ENCODE results near the gene KCNIP1.

KCNIP1 gene

DNA sequence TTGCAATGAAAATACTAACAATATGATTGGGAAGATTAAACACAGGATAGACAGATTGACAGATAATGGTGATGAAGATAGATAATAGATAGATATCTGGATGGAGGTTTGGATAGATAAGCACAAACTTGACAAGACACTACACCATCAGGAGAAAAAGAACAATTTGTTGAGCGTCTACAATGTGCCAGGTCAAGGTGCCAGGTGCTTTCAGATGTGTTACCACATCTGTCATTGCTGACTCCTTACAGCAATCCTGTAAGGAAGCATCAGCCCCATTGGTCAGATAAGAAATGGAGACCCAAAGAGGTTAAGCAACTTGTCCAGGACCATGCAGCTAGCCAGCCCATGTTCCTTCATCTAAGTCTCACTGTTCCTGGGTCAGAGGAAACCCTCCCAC is 278.1 kb downstream of the KCNIP1 start:
- TF ChIP-seq, protein P1, sequence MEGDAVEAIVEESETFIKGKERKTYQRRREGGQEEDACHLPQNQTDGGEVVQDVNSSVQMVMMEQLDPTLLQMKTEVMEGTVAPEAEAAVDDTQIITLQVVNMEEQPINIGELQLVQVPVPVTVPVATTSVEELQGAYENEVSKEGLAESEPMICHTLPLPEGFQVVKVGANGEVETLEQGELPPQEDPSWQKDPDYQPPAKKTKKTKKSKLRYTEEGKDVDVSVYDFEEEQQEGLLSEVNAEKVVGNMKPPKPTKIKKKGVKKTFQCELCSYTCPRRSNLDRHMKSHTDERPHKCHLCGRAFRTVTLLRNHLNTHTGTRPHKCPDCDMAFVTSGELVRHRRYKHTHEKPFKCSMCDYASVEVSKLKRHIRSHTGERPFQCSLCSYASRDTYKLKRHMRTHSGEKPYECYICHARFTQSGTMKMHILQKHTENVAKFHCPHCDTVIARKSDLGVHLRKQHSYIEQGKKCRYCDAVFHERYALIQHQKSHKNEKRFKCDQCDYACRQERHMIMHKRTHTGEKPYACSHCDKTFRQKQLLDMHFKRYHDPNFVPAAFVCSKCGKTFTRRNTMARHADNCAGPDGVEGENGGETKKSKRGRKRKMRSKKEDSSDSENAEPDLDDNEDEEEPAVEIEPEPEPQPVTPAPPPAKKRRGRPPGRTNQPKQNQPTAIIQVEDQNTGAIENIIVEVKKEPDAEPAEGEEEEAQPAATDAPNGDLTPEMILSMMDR (IDR thresholded peaks at IDR 0.05; ENCODE audit: low read depth, low read length) = no peak
- TF ChIP-seq, protein P2, sequence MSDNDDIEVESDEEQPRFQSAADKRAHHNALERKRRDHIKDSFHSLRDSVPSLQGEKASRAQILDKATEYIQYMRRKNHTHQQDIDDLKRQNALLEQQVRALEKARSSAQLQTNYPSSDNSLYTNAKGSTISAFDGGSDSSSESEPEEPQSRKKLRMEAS (IDR thresholded peaks at IDR 0.05; ENCODE audit: low read depth, low read length) = no peak
- TF ChIP-seq MYC (IDR thresholded peaks at IDR 0.05; ENCODE audit: low read depth, low read length) = no peak
- TF ChIP-seq POLR2A (IDR thresholded peaks at IDR 0.05; ENCODE audit: extremely low read depth, insufficient read length) = no peak
- no peak overlapping the region for H3K4me3 ChIP-seq (ENCODE audit: low read depth, low read length)
- no peak for DNase-seq (ENCODE audit: low read depth)

DNA sequence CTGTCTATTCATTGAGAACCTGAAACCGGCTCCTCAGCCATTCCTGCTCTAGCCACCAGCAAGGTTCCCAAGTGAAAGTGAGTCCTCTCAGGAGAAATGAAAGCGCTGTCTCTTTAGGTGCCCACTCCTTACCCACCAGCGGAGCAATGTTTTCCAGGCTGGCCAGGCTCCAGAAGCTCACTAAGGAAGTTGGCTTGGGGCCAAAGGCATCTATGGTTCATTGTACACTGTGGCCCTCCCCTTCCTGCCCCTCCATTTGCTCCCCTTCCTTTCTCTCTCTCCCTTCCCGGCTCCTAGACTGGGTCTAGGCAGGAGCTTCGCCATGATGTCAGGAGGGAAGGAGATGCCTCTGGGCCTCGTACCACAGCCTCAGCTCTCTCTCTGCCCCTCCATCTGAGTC is 278.6 kb downstream of the KCNIP1 start:
- no peak overlapping the region for H3K4me3 ChIP-seq (ENCODE audit: low read depth, low read length)
- no peak for DNase-seq (ENCODE audit: low read depth)
- no peak for TF ChIP-seq MYC (IDR thresholded peaks at IDR 0.05; ENCODE audit: low read depth, low read length)
- TF ChIP-seq, protein P2 (IDR thresholded peaks at IDR 0.05; ENCODE audit: low read depth, low read length) = no peak
- TF ChIP-seq, protein P1 (IDR thresholded peaks at IDR 0.05; ENCODE audit: low read depth, low read length) = no peak
- TF ChIP-seq POLR2A (IDR thresholded peaks at IDR 0.05; ENCODE audit: extremely low read depth, insufficient read length) = no peak

DNA sequence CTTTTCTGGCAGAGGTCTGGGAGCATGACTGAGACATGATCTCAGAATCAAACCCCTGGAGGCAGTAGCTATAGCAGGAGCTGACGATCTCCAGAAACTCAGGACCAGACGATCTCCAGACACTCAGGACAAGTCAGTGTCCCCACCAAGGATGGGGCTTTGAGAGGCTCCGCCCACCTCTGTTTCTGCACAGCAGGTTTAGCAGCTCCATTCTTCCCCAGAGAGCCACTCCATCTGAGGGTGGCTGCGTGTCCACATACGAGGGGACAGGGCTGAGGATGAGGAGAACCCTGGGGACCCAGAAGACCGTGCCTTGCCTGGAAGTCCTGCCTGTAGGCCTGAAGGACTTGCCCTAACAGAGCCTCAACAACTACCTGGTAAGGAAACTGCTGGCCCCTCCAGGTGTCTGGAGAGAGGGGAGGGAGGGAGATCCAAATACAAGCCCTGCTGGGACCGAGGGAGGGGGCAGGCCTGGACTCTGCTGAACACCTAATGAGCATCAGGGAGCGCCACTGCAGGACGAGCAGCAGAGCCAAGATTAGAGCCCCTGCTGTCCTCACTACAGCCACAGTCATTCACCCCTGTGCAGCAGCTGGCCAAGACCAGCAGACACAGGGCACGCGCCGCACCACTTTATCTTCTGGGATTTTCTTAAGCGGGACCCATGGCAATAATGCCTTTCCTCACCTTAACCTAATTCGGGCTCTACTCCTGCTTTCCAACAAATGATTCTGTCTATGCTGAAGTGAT is 279.9 kb downstream of the KCNIP1 start, which contains the start of gene GABRP:
GABRP (plus strand) TSS at position 228 of the 750 bp plus-strand sequence. CDS start 4,891 bp downstream, outside the sequence.
- DNase-seq (ENCODE audit: low read depth) = no peak
- H3K4me3 ChIP-seq (ENCODE audit: low read depth, low read length) = no peak within 1 kb of the TSS
- TF ChIP-seq, protein P2 (IDR thresholded peaks at IDR 0.05; ENCODE audit: low read depth, low read length) = no peak
- TF ChIP-seq MYC (IDR thresholded peaks at IDR 0.05; ENCODE audit: low read depth, low read length) (no peak), POLR2A (IDR thresholded peaks at IDR 0.05; ENCODE audit: extremely low read depth, insufficient read length) (no peak)
- TF ChIP-seq, protein P1 (IDR thresholded peaks at IDR 0.05; ENCODE audit: low read depth, low read length) = no peak

DNA sequence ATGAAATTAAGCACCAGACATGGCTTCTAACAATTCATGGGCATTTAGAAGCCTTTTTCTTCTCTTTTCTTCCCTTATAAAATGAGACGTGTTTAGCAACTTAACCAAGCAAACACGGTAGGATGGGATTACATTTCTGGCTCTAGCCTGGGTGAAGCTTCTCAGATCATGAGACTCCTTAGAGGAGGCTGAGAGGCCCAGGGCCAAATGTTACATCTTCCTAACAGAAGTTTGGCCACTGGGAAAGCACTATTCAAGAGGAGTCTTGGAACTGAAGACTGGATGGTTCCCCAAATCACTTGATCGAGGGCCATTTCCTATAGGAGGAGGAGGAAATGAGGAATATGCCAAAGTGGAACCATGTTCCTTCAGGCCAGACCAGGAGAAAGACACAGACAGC is 281.6 kb downstream of the KCNIP1 start:
- DNase-seq (ENCODE audit: low read depth) = no peak
- no peak for TF ChIP-seq POLR2A (IDR thresholded peaks at IDR 0.05; ENCODE audit: extremely low read depth, insufficient read length)
- TF ChIP-seq, protein P2 (IDR thresholded peaks at IDR 0.05; ENCODE audit: low read depth, low read length) = no peak
- no peak for TF ChIP-seq MYC (IDR thresholded peaks at IDR 0.05; ENCODE audit: low read depth, low read length)
- TF ChIP-seq, protein P1 (IDR thresholded peaks at IDR 0.05; ENCODE audit: low read depth, low read length) = no peak
- H3K4me3 ChIP-seq (ENCODE audit: low read depth, low read length) = no peak overlapping the region

Data from NB4 (cell line).